NCI-H146 (cell line): ENCODE measurements around the gene TNFRSF12A.

Experiments used
- DNase-seq: peaks from one replicate; lab custom pipeline; 2025; lab: John Stamatoyannopoulos, UW

TNFRSF12A gene

GRCh38 chr16:3026609-3027488 is 6.7 kb downstream of the TNFRSF12A start:
- DNase-seq, result no peak

DNA sequence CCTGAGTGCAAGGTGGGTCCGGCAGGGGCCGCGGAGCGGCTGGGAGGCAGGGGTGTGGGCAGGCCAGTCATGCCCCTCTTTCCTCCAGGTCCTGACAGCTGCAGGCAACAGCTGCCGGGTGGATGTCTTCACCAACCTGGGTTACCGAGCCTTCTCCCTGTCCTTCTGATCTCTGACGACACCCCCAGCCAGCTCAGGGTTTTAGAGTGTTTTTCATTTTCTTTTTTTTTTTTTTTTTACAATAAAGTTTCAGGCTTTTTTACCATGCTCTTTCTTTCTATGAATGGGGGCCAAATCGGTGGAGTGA is 7.3 kb downstream of the TNFRSF12A start:
- no peak for DNase-seq

DNA sequence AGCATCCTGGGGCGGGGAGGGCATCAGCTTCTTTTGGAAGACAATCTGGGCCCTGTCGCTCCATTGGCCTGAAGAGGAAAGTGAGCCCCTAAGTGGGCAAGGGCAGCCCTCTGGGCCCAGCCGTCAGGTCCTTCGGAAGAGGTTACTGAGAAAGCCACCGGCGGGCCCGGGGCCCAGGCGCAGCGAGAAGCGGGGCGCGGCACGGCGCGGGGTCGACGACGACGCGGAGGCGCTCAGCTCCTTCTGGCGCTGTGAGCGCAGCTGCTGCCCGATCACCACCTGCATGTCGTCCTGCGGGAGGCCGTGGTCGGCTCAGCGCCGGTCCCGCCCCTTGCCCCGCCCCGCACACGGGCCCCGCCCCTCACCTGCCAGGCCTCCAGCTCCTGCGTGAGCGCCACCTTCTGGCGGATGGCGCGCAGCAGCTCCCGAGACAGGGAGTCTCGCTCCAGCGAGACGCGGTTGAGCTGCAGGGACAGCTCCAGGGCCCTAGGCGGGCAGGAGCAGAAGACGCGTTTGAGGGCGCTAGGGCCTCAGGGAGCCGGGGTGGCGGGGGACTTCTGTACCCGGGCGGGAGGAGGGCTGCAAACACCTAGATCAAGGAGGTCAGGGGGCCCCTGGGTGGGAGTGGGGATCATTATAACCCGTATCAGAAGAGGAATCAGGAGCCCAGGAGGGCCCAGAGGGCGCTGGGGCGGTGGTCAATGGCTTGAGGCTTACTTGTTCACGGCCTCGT is 8.0 kb downstream of the TNFRSF12A start:
- peak; percentile 93 for DNase-seq

DNA sequence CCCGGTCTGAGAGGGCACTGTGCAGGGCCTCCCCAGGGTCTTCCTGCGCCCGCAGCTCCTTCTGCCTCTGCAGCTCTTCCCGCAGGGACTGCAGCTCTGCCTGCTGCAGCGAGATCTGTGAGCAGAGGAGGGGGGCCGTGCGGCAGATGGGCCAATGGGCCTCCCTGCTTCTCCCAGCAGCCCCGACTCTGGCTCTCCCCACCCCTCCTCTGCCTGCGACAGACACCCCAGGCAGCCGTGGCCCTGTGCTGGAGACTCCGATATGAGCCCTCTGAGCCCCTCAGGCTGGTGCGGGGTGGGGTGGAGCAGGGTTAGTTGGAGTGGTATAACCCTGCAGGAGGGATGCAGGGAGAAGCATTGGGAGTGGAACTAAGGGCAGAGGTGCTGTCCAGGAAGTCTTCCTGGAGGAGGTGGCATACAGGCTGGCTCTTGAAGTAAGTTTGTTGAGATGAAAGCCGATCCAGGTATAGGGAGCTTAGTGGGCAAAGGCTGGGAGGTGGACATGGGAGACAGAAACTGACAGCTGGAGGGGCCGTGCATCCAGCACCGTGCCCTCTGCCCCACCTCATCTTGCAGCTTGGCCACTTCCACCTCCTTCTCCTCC is 8.7 kb downstream of the TNFRSF12A start:
- DNase-seq, result no peak

DNA sequence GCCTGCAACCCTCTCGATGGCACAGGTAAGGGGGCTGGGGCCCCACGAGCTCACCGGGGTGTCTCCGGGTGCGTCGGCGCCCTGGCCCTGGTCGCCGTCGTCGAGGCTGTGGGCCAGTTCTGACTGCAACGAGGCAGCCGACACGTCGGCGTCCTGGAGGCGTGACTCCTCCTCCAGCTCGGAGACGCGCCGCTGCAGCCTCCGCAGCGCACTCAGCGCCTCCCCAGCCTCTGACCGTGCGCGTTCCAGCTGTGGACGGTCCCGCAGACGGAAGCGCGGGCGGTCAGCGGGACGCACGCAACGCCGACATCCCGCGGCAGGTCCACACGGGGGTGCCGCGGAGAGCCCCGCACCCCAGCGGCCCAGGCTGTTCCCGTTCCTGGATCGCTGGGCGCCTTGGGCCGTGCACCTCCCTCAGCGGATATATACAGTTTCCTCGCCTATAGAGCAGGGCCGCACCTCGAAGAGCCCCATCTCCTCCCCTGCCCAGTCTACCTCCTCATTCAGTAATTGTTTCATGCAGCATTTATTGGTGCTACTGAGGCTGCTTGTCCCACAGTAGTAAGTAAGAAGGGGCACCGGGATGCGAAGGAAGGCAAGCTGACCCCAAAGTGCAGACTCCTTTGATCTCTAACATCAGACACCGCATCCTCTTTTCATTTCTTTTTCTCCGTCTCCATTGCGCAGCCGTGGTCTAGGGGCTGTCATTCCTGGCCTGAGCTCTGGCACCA is 9.5 kb downstream of the TNFRSF12A start:
- DNase-seq, result no peak

- DNase-seq, result no peak
Measured at GRCh38 chr16:3030222-3031212, 10.3 kb downstream of the TNFRSF12A start.

DNA sequence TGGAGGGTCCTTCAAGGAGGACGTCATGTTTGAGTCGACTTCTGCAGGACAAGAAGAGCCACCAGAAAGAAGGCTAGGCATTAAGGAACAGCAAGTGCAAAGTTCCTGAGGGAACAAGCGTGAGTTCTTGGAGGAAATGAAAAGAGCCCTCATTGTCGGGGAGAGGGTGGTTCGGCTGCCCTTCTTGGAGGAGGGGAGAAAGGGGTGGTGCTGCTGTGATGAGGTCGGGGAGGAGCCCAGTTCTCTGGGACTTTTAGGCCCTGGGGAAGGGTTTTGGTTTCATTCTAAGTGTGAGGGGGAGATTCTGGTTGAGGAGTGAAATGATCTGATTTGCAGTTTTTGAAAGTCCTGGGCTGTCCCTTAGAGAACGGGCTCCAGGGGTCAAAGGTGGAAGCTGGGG is 12.5 kb downstream of the TNFRSF12A start:
- no peak for DNase-seq

DNA sequence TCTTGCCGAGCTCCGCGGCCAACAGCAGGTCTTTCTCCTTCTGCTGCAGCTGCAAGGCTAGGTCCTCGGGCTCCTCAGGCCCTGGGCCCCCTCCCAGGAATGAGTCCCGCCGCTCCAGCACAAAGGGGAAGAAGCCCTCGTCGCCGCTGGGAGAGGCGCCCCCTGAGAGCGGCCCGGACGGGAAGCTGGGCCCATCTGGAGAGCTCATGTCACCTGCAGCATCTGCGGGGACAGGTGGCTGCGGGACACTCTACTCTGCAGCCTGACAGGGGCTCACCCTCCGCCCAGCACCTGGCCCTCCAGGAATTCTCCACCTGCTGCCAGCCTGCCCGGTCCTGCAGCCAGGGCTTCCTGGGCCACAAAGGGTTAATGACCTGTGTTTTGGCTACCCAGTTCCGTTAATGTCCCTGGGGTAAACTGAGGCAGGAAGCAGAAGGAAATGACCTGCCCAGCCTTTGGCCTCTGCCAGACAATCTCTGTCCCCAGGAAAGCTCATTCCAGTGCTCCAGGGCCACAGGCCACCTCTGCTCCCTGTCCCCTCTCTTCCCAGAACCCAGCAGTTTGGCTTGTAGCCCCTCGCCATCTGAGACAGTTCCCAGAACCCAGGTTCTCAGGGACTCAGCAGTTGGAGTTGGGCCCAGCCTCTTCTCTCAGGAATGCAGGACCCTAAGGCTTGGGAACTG is 15.3 kb downstream of the TNFRSF12A start:
- no peak for DNase-seq

DNA sequence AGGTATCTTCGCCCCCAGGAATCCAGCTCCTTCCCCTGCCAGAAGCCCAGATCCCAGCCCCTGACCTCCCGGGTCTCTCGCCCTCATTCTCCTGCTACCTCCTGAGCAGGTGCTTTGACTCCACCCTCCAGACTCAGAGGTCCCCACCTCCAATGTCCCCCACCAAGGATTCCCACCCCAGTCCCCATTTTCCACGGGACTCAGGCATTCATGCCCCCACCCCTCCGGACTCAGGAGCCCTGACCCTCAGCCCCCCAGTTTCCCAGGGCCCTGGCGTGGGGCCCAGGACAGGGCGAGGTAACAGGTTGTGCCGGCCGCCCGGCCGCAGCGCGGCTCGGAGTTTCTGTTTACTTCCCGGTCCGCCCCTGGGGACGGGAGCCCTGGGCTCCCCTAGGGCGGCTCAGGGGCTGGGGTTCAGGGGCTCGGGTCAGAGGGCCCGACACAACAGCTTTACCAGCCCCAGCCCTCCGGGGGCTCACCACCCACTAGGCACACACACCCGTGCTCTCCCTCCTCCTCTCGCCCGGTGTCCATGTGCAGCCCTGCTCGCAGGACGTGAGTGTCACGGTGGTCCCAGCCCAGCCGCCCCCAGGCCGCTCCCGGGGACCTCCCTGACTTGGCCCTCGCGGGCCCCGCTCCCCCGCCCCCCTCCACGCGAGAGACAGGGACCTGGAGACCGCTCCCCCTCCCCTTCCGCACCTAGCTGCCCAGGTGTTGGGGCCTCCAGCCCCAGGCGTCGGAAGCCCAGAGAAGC is 16.0 kb downstream of the TNFRSF12A start:
- peak; percentile 53 for DNase-seq

DNA sequence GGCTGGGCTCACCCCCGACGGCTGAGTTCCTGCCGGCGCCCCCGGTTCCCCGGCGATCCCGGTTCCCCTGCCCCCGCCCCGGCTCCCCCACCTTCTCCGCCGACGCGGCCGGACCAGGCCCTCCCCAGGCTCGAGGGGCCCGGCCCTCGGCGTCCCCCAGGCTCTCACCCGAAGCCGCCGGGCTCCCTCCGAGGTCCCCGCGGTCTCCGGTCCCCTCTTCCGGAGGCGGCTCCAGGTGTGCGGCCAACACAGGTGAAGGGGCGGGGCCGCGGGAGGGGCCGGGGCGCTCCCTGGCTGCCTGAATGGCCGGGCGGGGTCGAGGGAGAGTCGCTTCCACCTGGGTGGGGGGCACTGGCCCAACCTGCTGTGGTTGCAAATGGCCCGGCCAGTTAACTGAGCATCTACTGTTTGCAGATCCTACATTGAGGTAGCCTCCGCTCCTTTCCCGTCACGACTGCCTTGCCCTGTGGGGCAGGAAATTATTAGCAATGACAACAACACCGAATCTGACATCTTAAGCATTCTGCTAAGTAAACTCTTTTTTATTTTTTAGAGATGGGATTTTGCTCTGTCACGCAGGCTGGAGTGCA is 16.7 kb downstream of the TNFRSF12A start, which contains the start of gene BICDL2:
BICDL2 (minus strand) TSS at position 219 of the 590 bp plus-strand sequence. CDS start 1,448 bp downstream, outside the sequence.
- DNase-seq, result peak; percentile 85

DNA sequence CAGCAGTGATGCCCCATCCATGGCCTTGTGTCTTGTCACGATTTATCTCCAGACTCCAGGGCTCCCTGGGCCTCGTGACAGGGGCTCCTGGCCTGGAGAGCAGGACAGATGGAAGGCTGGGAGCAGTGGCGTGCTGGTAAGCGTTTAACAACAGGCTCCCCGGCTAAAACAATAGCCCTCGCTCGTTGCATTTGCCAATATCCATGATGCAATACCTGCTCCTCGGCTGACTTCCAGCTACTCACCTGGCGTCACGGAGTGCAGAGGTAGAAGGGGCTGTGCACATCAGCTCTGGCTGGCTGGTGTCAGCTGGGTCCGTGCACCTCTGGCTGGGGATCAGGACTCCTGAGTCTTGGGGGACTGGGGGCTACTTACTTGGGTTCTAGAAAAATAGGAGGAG is 18.1 kb downstream of the TNFRSF12A start:
- DNase-seq, result peak; percentile 62

DNA sequence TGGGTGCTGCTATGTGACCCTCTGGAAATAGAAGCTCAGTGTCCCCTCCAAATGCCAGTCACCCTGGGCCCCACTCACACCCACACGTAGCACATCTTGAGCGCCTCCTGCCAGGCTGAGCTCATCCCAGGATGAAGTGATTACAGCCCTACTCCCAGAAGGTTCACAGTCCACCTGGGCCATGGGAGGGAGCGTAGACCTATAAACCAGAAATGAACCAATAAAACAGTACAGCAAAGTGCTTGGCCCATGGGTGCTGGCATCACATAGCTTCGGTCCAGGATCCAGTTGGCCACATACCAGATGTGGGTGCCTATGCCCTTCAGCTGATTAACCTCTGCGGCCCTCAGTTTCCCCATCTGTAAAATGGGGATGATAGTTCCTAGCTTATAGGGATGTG is 18.7 kb downstream of the TNFRSF12A start:
- no peak for DNase-seq

DNA sequence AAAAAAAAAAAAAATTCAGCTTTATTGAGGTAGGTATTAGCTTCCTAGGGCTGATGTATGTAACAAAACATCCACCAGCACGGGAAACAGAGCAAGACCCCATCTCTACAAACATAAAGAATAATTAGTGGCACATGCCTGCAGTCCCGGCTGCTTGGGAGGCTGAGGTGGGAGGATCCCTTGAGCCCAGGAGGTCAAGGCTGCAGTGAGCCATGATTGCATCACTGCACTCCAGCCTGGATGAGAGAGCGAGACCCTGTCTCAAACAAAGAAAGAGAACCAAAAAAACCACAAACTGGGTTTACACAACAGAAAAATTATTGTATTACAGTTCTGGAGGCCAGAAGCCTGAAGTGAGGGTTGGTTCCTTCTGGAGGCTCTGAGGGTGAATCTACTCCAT is 22.2 kb downstream of the TNFRSF12A start:
- no peak for DNase-seq

- DNase-seq, result no peak
Measured at GRCh38 chr16:3044708-3045107, 24.5 kb downstream of the TNFRSF12A start.

DNA sequence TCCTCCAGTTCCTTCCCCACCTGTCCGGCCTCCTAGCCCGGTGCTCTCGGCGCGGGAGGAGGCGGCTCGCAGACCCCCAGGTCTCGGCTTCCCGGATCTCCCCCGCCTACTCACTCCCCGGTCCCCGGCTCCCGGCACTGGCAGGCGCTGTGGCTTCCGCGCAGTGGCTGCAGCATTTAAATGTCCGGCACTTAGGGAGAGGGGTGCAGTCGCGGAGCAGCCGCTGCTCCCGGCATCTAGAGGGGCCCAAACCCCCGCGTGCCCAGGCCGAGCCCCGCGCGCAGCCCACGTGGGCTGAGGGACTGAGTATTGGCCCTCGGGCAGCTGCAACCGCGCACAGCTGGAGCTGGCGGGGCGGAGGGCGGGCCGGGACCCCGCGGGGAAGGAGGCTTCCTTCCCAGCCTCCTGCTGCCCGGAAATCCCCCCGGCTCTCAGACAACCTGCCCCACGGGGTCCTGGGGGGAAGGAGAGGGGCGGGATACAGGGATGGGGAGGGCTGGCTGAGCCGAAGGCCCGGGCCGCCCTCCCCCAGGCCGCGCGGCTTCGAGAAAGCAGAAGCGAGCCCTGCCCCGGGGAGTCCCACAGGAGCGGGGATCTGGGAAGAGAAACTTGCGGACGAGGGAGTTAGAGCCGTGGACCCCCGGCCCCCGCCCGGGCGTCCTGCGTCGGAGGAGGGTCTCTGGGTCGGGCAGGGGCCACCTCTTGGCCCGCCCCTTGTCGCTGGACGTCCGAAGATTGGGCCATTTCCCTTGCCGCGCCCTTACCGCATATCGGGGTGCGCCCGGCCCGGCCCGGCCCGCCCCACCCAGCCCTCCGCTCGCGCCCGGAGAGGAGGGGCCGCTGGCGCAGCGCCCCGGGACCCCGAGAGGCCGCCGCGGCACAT is 25.8 kb downstream of the TNFRSF12A start, which contains the start of gene MMP25:
MMP25 (plus strand) TSS at position 804 of the 883 bp plus-strand sequence. CDS start 357 bp downstream, outside the sequence.
- DNase-seq, result peak; percentile 41

DNA sequence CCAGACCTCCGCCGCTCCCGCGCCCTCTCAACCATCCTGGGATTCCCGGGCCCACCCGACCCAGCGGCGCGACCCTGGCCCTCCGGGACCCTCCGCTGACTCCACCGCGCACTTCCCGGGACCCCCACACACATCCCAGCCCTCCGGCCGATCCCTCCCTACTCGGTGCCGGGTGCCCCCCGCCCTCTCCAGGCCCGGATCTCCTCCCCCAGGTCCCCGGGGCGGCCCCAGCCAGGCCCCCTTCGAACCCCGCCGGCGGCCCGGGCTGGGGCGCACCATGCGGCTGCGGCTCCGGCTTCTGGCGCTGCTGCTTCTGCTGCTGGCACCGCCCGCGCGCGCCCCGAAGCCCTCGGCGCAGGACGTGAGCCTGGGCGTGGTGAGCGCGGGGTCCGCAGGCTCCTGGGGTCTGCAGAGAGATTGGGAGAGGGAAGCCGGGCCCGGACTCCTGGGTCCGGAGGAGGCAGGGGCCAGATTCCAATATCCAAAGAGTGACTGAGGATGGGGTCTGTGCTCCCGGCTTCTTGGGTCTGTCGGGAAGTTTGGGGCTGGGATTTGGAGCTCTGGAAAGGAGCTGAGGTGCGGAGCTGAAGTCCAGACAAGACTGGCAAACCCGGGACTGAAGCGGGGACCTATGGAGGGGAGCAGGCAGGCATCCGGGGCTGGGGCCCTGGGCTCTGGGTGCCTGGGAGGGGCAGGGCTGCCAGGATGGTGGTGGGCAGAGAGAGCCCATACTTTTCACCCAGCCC is 26.6 kb downstream of the TNFRSF12A start:
- DNase-seq, result no peak

GRCh38 chr16:3047387-3047720 is 27.2 kb downstream of the TNFRSF12A start:
- no peak for DNase-seq
